ENCODE results near the gene MIF4GD.

MIF4GD gene, protein sequence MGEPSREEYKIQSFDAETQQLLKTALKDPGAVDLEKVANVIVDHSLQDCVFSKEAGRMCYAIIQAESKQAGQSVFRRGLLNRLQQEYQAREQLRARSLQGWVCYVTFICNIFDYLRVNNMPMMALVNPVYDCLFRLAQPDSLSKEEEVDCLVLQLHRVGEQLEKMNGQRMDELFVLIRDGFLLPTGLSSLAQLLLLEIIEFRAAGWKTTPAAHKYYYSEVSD

DNA sequence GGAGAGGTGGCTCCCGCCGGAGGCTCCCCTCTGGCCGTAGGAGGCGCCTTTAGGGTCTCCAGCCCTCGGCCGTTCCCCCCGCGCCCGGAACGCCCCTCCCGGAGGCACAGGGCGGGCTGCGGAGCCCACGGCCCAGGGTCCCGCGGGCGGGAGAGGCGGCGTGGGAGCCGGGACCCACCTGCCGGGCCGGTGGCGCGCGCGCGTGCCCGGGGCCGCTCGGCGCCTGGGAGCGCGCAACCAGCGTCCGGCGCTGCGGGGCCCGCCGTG is at the start of gene MIF4GD:
Gene MIF4GD (minus strand): TSS at position 266 of the 267 bp plus-strand sequence. CDS start 1,036 bp downstream, outside the sequence.
- no peak for DNase-seq (ENCODE audit: low spot score in 2 of 2)
- H3K36me3 ChIP-seq (replicated peaks), result peaks cover 48% of the 10 kb centered on the region
- peaks cover 7% of the 10 kb centered on the region for H3K4me1 ChIP-seq
- no peaks in the 10 kb centered on the region for H3K9me3 ChIP-seq
- H3K27me3 ChIP-seq (ENCODE audit: low read depth), result no peaks in the 10 kb centered on the region
- in situ Hi-C loops (cut with MboI; ENCODE audit: low sequenced_read_pairs), result no loop called here
- H3K4me3 ChIP-seq, result peak within 1 kb of the TSS; percentile 79

DNA sequence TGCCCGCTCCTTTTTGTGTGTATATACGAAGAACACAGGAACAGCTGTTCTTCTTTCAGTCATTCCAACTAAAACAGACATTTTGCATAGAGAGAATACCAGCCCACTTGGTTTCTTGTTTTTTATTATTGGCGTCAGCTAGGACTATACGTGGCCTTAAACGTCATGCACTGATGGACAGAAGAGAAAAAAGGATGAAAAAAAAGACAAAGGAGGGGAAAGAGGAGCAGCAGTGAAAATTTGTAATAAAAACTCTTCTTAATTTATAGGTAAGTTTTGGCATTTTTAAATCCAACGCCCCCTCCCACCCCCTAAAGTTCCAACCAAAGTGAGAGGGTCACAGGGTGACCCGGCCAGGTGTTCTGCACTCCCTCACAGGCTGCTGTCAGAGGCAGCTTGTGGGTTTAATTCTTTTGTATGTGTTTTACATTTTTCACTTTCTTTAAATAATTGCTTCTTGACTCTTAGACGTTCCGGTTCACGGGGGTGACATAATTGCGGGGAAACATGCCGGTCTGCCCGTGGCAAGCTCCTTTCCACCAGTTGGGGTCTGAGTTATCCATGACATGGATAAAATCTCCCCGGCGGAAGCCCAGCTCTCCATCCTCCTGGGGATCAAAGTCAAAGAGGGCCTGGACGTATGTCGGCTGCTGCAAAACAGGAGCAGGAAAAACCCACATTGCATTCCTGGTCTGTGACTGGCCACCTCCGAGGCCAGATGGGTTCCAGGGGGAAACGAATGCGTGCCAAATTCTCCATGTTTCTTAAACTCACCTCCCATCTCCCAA is 49.1 kb upstream of the MIF4GD start:
- in situ Hi-C loops (cut with MboI; ENCODE audit: low sequenced_read_pairs), result loop anchor here (5.0 kb wide), 1 partner anchor 92 kb away; no protein-coding TSS in a partner anchor
- H3K4me1 ChIP-seq, result no peaks in the 10 kb centered on the region
- no peaks in the 10 kb centered on the region for H3K9me3 ChIP-seq
- no peak overlapping the region for H3K4me3 ChIP-seq
- no peak for DNase-seq (ENCODE audit: low spot score in 2 of 2)
- peaks cover 23% of the 10 kb centered on the region for H3K36me3 ChIP-seq (replicated peaks)
- no peaks in the 10 kb centered on the region for H3K27me3 ChIP-seq (ENCODE audit: low read depth)

DNA sequence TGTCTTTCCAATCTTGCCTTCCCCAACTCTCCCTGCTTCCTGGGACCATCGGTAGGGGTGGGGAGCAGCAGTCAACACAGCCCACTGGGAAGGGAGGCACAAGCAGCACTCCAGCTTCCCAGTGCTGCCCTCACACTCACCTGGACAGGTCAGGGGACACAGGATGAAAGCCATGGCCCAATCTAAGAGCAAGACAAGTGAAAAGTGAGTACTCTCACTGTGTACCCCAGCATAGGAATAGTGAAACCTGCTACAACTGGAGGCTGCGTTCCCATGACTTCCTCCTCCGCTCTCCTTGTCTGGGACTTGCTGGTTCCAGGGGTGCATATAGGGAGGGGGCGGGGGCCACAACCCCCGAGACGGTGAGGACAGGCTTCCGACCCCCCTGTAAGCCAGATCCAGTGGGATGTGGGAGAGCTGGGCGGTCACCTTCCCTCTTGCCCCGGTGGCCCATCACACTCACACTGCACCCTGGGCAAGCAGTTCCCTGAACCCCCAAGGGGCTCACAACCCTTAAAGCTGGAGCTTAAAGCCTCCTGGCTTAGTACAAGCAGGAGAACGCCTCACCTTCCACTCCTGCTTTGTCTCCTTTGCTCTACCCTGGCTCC is 47.7 kb upstream of the MIF4GD start:
- Histone ChIP-seq H3K27me3 (ENCODE audit: low read depth) (no peaks in the 10 kb centered on the region), H3K9me3 (no peaks in the 10 kb centered on the region), H3K4me3 (no peak overlapping the region), H3K36me3 (replicated peaks) (peaks cover 23% of the 10 kb centered on the region), H3K4me1 (no peaks in the 10 kb centered on the region)
- no peak for DNase-seq (ENCODE audit: low spot score in 2 of 2)
- in situ Hi-C loops (cut with MboI; ENCODE audit: low sequenced_read_pairs), result no loop called here

DNA sequence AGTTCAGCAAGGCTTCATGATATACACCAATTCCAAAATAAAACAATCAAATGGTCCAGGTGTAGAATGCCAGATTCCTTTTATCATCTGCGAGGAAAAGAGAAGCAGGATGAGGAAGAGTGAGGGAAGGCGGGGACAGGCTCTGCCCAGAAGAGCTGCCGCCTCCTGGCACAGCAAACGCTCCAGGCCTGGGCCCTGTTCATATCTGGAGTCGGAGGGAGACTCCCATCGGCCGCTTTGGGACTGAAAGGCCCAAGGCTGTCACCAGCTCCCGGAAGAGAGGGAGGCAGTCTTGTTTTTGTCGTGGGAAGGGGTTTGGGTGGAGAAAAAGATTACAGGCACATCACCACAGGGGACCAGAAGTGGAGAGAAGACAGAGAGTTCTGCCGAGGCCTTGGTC is 47.2 kb upstream of the MIF4GD start:
- Histone ChIP-seq H3K27me3 (ENCODE audit: low read depth) (no peaks in the 10 kb centered on the region), H3K9me3 (no peaks in the 10 kb centered on the region), H3K4me3 (no peak overlapping the region), H3K4me1 (no peaks in the 10 kb centered on the region), H3K36me3 (replicated peaks) (peaks cover 23% of the 10 kb centered on the region)
- DNase-seq (ENCODE audit: low spot score in 2 of 2), result no peak
- in situ Hi-C loops (cut with MboI; ENCODE audit: low sequenced_read_pairs), result no loop called here

DNA sequence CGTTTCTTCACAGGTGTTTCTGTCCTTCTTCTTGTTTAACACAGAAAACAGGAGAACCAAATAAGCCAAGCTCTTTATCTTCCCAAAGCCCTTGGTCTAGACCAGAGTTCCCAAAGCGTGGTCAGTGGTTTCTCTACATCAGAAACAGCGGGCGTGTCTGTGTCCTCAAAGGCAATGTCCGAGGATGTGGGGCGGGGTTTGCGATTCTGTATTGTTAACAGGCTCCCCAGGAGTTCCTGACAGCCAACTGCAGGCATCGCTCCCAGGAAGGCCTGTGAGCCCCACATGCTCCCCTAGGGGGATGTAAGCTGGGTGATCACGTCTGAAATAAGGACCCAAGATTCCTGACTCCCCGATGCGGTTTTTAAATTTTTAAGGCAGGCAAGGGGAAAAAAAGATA is 46.6 kb upstream of the MIF4GD start:
- Histone ChIP-seq H3K4me3 (no peak overlapping the region), H3K27me3 (ENCODE audit: low read depth) (no peaks in the 10 kb centered on the region), H3K9me3 (no peaks in the 10 kb centered on the region), H3K4me1 (no peaks in the 10 kb centered on the region), H3K36me3 (replicated peaks) (peaks cover 23% of the 10 kb centered on the region)
- peak in 1 of 2 experiments; percentile 20 for DNase-seq (ENCODE audit: low spot score in 2 of 2)
- in situ Hi-C loops (cut with MboI; ENCODE audit: low sequenced_read_pairs), result no loop called here

DNA sequence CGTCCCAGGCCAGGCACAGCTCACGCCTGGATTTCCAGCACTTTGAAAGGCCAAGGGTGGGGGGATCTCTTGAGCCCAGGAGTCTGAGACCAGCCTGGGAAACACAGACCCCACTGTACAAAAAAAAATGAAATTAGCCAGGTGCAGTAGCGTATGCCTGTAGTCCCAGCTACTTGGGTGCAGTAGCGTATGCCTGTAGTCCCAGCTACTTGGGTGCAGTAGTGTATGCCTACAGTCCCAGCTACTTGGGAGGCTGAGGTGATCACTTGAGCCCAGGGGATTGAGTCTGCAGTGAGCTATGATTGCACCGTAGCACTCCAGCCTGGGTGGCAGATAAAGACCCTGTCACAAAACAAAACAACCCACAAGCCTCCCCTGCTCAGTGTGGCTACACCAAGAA is 45.2 kb upstream of the MIF4GD start:
- Histone ChIP-seq H3K36me3 (replicated peaks) (peaks cover 15% of the 10 kb centered on the region), H3K4me1 (no peaks in the 10 kb centered on the region), H3K27me3 (ENCODE audit: low read depth) (no peaks in the 10 kb centered on the region), H3K9me3 (no peaks in the 10 kb centered on the region), H3K4me3 (no peak overlapping the region)
- no peak for DNase-seq (ENCODE audit: low spot score in 2 of 2)
- in situ Hi-C loops (cut with MboI; ENCODE audit: low sequenced_read_pairs), result no loop called here

DNA sequence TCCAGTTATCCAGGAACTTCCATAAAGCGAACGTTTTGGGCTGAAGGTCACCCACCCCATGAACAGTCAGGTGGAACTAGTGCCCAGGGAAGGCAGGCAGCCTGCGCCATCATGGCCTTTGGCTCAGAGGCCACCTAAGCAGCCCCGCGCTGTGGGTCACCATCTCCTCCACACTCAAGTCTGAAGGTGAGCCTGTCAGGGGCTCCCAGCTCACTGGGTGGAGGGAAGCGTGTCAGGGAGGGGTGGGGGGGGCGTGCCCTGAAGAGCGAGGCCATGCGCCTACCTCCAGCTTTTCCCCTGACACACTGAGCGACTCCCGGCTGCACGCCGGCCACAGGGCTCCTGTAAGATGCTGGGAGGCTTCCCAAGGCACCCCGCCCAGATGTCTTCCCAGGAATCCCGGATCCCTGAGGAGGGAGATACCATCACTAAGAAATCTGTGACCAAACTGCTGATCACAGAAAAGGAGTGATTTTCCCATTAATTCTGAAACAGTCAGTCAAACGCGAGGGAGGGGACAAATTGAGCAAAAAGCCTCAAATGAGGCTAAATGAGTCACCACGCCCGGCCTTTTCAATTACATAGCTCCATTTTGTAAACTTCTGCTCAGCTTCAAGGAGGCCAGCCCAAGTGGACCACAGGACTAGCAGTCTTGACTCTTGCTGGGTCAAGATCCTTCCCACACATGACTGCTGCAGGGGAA is 44.7 kb upstream of the MIF4GD start:
- no peak overlapping the region for H3K4me3 ChIP-seq
- no peaks in the 10 kb centered on the region for H3K27me3 ChIP-seq (ENCODE audit: low read depth)
- H3K4me1 ChIP-seq, result no peaks in the 10 kb centered on the region
- peaks cover 12% of the 10 kb centered on the region for H3K36me3 ChIP-seq (replicated peaks)
- DNase-seq (ENCODE audit: low spot score in 2 of 2), result no peak
- in situ Hi-C loops (cut with MboI; ENCODE audit: low sequenced_read_pairs), result no loop called here
- no peaks in the 10 kb centered on the region for H3K9me3 ChIP-seq

DNA sequence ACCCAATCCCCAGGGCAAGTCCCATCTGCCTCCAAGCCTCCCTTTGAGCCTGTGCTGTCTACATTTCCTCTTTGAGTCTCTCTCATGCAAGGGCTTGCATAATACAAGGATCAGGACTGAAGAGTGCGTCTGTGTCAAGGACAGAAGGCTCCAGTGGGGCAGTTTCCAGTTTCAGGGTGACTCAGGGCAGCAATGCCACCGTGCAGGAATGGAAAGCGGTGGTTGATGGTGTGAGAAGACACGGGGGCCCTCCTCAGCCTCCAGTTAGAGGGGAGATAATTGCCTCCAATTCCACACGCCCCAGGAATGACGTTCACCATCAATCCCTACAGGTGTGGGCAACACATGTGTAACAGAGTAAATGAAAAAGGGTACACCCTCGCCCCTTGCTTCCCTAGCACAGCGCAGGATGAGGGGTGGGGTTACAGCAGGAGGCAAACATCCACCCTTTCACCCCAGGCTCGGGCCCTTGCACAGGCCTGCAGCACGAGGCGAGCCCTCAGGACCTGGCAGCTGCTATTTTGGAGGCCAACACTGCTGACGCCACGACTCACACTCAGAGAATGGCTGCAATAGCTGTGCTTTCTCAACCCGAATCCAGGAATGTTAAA is 43.0 kb upstream of the MIF4GD start:
- Histone ChIP-seq H3K27me3 (ENCODE audit: low read depth) (no peaks in the 10 kb centered on the region), H3K4me3 (no peak overlapping the region), H3K4me1 (no peaks in the 10 kb centered on the region), H3K36me3 (replicated peaks) (no peaks in the 10 kb centered on the region; the same call in 1 of the 2 replicates), H3K9me3 (no peaks in the 10 kb centered on the region)
- DNase-seq (ENCODE audit: low spot score in 2 of 2), result no peak
- in situ Hi-C loops (cut with MboI; ENCODE audit: low sequenced_read_pairs), result no loop called here

DNA sequence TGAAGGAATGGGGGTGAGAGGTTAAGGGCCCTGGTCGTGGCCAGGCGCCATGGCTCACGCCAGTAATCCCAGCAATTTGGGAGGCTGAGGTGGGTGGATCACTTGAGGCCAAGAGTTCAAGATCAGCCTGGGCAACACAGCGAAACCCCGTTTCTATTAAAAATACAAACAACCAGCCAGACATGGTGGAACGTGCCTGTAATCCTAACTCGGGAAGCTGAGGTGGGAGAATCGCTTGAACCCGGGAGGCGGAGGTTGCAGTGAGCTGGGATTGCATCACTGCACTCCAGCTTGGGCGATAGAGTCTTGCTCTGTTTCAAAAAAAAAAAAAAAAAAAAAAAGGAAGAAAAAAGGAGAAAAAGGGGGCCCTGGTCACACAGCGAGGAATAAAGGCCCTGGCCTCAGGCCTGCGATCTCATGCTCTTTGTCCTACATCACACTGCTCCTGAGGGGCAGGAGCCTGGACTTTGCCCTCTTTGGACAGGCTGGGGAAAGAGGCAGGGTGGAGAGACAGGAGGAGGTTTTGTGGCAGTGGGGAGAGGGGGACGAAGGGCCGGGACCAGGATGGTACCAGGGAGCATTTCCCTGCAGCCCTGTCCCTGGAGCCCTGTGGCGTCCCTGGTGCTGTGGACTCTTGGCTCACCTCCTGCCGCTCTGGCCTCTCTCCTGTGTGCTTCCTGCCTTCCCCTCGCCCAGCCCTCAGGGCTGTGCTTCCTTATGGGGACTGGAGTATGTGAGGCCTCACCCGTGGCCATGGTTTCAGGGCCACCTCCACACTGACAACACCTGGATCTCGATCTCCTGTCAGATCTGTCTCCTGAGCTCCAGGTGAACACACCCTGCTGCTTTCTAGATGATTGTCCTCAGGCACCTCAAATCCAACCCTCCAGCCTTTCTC is 38.0 kb upstream of the MIF4GD start:
- Histone ChIP-seq H3K9me3 (no peaks in the 10 kb centered on the region), H3K27me3 (ENCODE audit: low read depth) (no peaks in the 10 kb centered on the region), H3K36me3 (replicated peaks) (no peaks in the 10 kb centered on the region), H3K4me3 (no peak overlapping the region), H3K4me1 (no peaks in the 10 kb centered on the region)
- in situ Hi-C loops (cut with MboI; ENCODE audit: low sequenced_read_pairs), result no loop called here
- no peak for DNase-seq (ENCODE audit: low spot score in 2 of 2)

DNA sequence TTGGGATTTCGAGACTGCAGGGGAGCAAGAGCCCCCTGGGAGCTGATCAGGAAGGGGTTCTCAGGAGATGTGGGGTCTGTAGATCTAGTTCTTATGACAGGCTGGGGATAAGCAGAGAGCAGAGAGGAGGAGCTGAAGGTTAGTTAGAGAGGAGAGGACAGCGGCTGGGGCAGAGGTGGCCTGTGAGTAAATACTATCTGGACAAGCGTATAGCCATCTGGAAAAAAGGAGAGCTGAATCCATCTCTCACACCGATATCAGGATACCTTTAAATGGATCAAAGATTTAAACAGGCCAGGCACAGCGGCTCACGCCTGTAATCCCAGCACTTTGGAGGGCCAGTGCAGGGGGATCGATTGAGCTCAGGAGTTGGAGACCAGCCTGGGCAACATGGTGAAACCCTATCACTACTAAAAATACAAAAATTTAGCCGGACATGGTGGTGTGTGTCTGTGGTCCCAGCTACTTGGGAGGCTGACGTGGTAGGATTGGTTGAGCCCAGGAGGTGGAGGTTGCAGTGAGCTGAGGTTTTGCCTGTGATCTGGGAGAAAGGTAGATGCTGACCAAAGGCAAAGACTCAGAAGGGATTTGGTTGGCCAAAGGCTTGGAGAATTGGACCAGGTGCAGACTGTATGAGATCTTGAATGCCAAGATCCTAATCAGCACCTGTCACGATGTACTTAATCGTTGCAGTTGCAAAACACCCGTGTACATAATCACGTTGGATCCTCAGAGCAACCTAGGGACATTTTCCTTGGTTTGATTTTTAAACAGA is 37.1 kb upstream of the MIF4GD start:
- H3K4me3 ChIP-seq, result no peak overlapping the region
- DNase-seq (ENCODE audit: low spot score in 2 of 2), result no peak
- no peaks in the 10 kb centered on the region for H3K36me3 ChIP-seq (replicated peaks)
- no peaks in the 10 kb centered on the region for H3K9me3 ChIP-seq
- in situ Hi-C loops (cut with MboI; ENCODE audit: low sequenced_read_pairs), result no loop called here
- H3K4me1 ChIP-seq, result no peaks in the 10 kb centered on the region
- no peaks in the 10 kb centered on the region for H3K27me3 ChIP-seq (ENCODE audit: low read depth)

DNA sequence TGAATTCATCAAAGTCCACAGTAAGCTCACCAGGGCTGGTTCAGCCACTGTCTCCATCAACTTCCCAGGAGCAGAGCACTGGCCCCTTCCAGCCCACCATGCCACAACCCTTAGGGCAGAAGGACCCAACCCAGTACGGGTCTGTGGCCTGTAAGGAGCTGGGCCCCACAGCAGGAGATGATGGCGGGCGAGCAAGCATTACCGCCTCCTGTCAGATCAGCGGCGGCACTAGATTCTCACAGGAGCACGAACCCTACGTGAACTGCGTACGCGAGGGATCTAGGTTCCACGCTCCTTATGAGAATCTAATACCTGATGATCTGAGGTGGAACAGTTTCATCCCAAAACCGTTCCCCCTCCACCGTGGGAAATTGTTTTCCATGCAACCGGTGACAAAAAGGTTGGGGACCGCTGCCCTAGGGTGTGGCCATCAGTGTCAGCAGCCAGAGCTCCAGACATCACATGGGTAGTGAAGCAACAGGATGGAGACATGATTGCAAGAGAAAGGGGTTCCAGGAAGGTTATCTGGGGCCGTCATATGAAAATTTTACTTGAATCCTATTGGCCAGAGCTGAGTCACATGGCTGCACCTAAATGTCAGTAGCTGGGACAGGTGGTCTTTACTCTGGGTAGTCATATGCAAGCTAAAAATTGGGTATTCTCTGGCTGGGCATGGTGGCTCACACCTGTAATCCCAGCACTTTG is 30.6 kb upstream of the MIF4GD start:
- in situ Hi-C loops (cut with MboI; ENCODE audit: low sequenced_read_pairs), result no loop called here
- no peak for DNase-seq (ENCODE audit: low spot score in 2 of 2)
- H3K9me3 ChIP-seq, result no peaks in the 10 kb centered on the region
- H3K4me3 ChIP-seq, result no peak overlapping the region
- no peaks in the 10 kb centered on the region for H3K4me1 ChIP-seq
- H3K27me3 ChIP-seq (ENCODE audit: low read depth), result no peaks in the 10 kb centered on the region
- no peaks in the 10 kb centered on the region for H3K36me3 ChIP-seq (replicated peaks)

DNA sequence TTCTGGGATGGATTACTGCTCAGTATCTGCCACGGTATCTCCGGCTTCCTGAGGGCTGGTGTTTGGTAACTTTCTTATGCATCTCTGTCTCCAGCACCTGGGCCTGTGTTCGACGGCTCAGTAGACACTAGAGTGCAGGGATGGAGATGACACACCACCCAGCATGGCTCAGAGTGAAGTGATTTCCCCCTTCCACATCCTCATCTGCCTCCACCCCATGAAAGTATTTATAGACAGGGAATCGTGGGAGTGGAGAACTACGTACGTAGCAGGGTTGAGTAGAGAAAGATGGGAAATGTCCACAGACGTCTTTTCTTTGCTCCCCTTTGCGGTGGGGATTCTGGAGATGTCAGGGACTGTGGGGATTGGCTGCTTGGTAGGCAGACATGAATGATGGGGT is 30.0 kb upstream of the MIF4GD start:
- DNase-seq (ENCODE audit: low spot score in 2 of 2), result no peak
- Histone ChIP-seq H3K9me3 (no peaks in the 10 kb centered on the region), H3K4me3 (no peak overlapping the region), H3K4me1 (no peaks in the 10 kb centered on the region), H3K36me3 (replicated peaks) (no peaks in the 10 kb centered on the region), H3K27me3 (ENCODE audit: low read depth) (no peaks in the 10 kb centered on the region)
- in situ Hi-C loops (cut with MboI; ENCODE audit: low sequenced_read_pairs), result no loop called here

Measured in HAP-1 (cell line).